ENCODE data around the gene TP53RK. TPM values are rescaled to one million over a fixed set of nuclear protein-coding genes. Genes with fewer than 3 reads are reported as not detected.
"Not testable (repeated sequence)": the region's sequence is repeated elsewhere in the genome, so short reads cannot be mapped to it uniquely, and the experiment has no call there.

TP53RK gene
- total and polyA plus RNA-seq, 10 donors = 6.9 to 24.2 (median 11.6) TPM

GRCh38 chr20:46681032-46681854 lies 8.0 kb downstream of the TP53RK start:
- TF ChIP-seq CTCF (IDR thresholded peaks at IDR 0.05 in 8 of 11, conservative IDR thresholded peaks at IDR 0.05 in 3 of 11) = peak; percentile 72 to 91 (median 85)
- TF ChIP-seq POLR2A (IDR thresholded peaks at IDR 0.05) = no peak
- no peak for TF ChIP-seq POLR2AphosphoS5 (IDR thresholded peaks at IDR 0.05)
- Histone ChIP-seq H3K27ac (no peak overlapping the region), H3K9me3 (no peaks in the 10 kb centered on the region), H3K4me1 (peaks cover 7 to 54% (median 37%) of the 10 kb centered on the region in 6 donors), H3K4me3 (no peak overlapping the region), H3K36me3 (peaks cover 0 to 41% (median 5%) of the 10 kb centered on the region in 6 donors), H3K27me3 (replicated peaks in 1 of 7) (no peaks in the 10 kb centered on the region)
- 48 to 52% (median 50%) methylated on average over 14 of the region's 14 CpGs for WGBS, 5 donors
- intact Hi-C loops (cut with DNase I; ENCODE audit: low total_unique reads) = loop anchor here (5.0 kb wide), 1 partner anchor 159 kb away; no protein-coding TSS in a partner anchor
- no peak for DNase-seq

GRCh38 chr20:46680684-46681031 lies 8.6 kb downstream of the TP53RK start:
- Histone ChIP-seq H3K4me1 (peaks cover 4 to 48% (median 33%) of the 10 kb centered on the region in 6 donors), H3K36me3 (peaks cover 0 to 35% (median 5%) of the 10 kb centered on the region in 6 donors), H3K9me3 (no peaks in the 10 kb centered on the region), H3K4me3 (no peak overlapping the region), H3K27me3 (replicated peaks in 1 of 7) (no peaks in the 10 kb centered on the region), H3K27ac (no peak overlapping the region)
- intact Hi-C loops (cut with DNase I; ENCODE audit: low total_unique reads) = loop anchor here (5.0 kb wide), 1 partner anchor 158 kb away; no protein-coding TSS in a partner anchor
- 90 to 100% (median 96%) methylated on average over 2 of the region's 2 CpGs for WGBS, 5 donors
- DNase-seq = no peak
- no peak for TF ChIP-seq CTCF (IDR thresholded peaks at IDR 0.05 in 8 of 11, conservative IDR thresholded peaks at IDR 0.05 in 3 of 11)
- TF ChIP-seq POLR2AphosphoS5 (IDR thresholded peaks at IDR 0.05) = no peak
- no peak for TF ChIP-seq POLR2A (IDR thresholded peaks at IDR 0.05)

GRCh38 chr20:46678516-46678915 lies 10.7 kb downstream of the TP53RK start:
- H3K27ac ChIP-seq = no peak overlapping the region
- H3K27me3 ChIP-seq (replicated peaks in 1 of 7) = no peaks in the 10 kb centered on the region
- TF ChIP-seq CTCF (IDR thresholded peaks at IDR 0.05 in 8 of 11, conservative IDR thresholded peaks at IDR 0.05 in 3 of 11) (no peak), POLR2AphosphoS5 (IDR thresholded peaks at IDR 0.05) (no peak), POLR2A (IDR thresholded peaks at IDR 0.05) (no peak)
- no peak overlapping the region for H3K4me3 ChIP-seq
- WGBS, 5 donors = 83 to 95% (median 90%) methylated on average over 4 of the region's 4 CpGs
- no peaks in the 10 kb centered on the region for H3K9me3 ChIP-seq
- H3K36me3 ChIP-seq = peaks cover 0 to 14% (median 3%) of the 10 kb centered on the region in 6 donors
- DNase-seq = no peak
- intact Hi-C loops (cut with DNase I; ENCODE audit: low total_unique reads) = no loop called here
- peaks cover 4 to 27% (median 23%) of the 10 kb centered on the region in 6 donors for H3K4me1 ChIP-seq

- Histone ChIP-seq H3K27me3 (replicated peaks in 1 of 7) (no peaks in the 10 kb centered on the region), H3K27ac (no peak overlapping the region), H3K36me3 (peaks cover 0 to 12% (median 3%) of the 10 kb centered on the region in 6 donors), H3K9me3 (peaks cover 0 to 1% (median 0%) of the 10 kb centered on the region in 8 donors), H3K4me1 (peaks cover 0 to 17% (median 13%) of the 10 kb centered on the region in 6 donors), H3K4me3 (no peak overlapping the region)
- WGBS, 5 donors = 85 to 97% (median 95%) methylated on average over 5 of the region's 5 CpGs
- DNase-seq = no peak
- intact Hi-C loops (cut with DNase I; ENCODE audit: low total_unique reads) = no loop called here
- no peak for TF ChIP-seq POLR2A (IDR thresholded peaks at IDR 0.05)
- no peak for TF ChIP-seq POLR2AphosphoS5 (IDR thresholded peaks at IDR 0.05)
- TF ChIP-seq CTCF (IDR thresholded peaks at IDR 0.05 in 8 of 11, conservative IDR thresholded peaks at IDR 0.05 in 3 of 11) = no peak
Observed at GRCh38 chr20:46677608-46678007, 11.6 kb downstream of the TP53RK start.

- peaks cover 0 to 12% (median 3%) of the 10 kb centered on the region in 6 donors for H3K36me3 ChIP-seq
- 92 to 97% (median 96%) methylated on average over 11 to 14 of the region's 14 CpGs for WGBS, 5 donors
- H3K9me3 ChIP-seq; H3K4me3 ChIP-seq; intact Hi-C loops (cut with DNase I; ENCODE audit: low total_unique reads); H3K27me3 ChIP-seq (replicated peaks in 1 of 7); DNase-seq; H3K27ac ChIP-seq: not testable (repeated sequence)
- H3K4me1 ChIP-seq = peaks cover 0 to 13% (median 9%) of the 10 kb centered on the region in 6 donors
Observed at GRCh38 chr20:46676649-46677316, 12.5 kb downstream of the TP53RK start.

All from spleen (tissue), 11 donors.